Neural cell (in vitro differentiated cells): ENCODE results near the gene TCF4. TPM values are rescaled to one million over a fixed set of nuclear protein-coding genes. Genes with fewer than 3 reads are reported as not detected.

Experiments
- H2AFZ ChIP-seq: fragments of 200-600, 300-800 bp; sonication (generic), shearing (Covaris generic); 2 replicates; pipeline ENCODE4 v1.6.0; 2014; ENCODE audit warnings: low read depth, mild to moderate bottlenecking, antibody characterized with exemption, low read length, moderate library complexity
- H3F3A ChIP-seq: fragments of 200-600 bp; shearing (Covaris generic); 2 replicates; pipeline ENCODE4 v1.6.1; 2016; ENCODE audit warnings: mild to moderate bottlenecking, moderate library complexity, mixed read lengths, antibody characterized with exemption, low read length; ENCODE audit not compliant: insufficient read depth, poor library complexity, severe bottlenecking
- H3K27ac ChIP-seq: fragments of 200-600, 300-800 bp; sonication (generic), shearing (Covaris generic); 2 replicates; pipeline ENCODE4 v1.5.1; 2014; ENCODE audit warnings: mild to moderate bottlenecking, low read length, moderate library complexity
- H3K27me3 ChIP-seq: fragments of 300-800, 200-600 bp; sonication (generic), shearing (Covaris generic); 2 replicates; pipeline ENCODE4 v1.6.0; 2014; ENCODE audit warnings: mild to moderate bottlenecking, low read depth, low read length, moderate library complexity; ENCODE audit not compliant: insufficient read depth
- H3K36me3 ChIP-seq: fragments of 300-800, 200-600 bp; sonication (generic), shearing (Covaris generic); 2 replicates; pipeline ENCODE4 v1.5.1; 2014; ENCODE audit warnings: mild to moderate bottlenecking, antibody characterized with exemption, low read length, moderate library complexity; ENCODE audit not compliant: insufficient read depth
- H3K4me2 ChIP-seq: fragments of 300-800, 200-600 bp; sonication (generic), shearing (Covaris generic); 2 replicates; pipeline ENCODE4 v1.6.0; 2014; ENCODE audit warnings: mild to moderate bottlenecking, low read length
- H3K4me3 ChIP-seq: fragments of 300-800, 200-600 bp; sonication (generic), shearing (Covaris generic); 2 replicates; pipeline ENCODE4 v1.5.1; 2014; ENCODE audit warnings: mild to moderate bottlenecking, low read length, moderate library complexity
- H3K79me2 ChIP-seq: fragments of 200-600 bp; shearing (Covaris generic); replicated peaks from 2 replicates; pipeline ENCODE4 v1.6.0; 2014; ENCODE audit warnings: mild to moderate bottlenecking, low read length, moderate library complexity; ENCODE audit not compliant: insufficient read depth
- H3K9ac ChIP-seq: fragments of 300-800, 200-600 bp; sonication (generic), shearing (Covaris generic); 2 replicates; pipeline ENCODE4 v1.6.1; 2016; ENCODE audit warnings: mild to moderate bottlenecking, low read length, mixed read lengths
- H3K9me2 ChIP-seq: fragments of 200-600 bp; shearing (Covaris generic); 2 replicates; pipeline ENCODE4 v1.6.1; 2016; ENCODE audit warnings: mild to moderate bottlenecking, low read length, mixed read lengths; ENCODE audit not compliant: insufficient read depth
- H3K9me3 ChIP-seq: fragments of 200-600, 300-800 bp; sonication (generic), shearing (Covaris generic); 2 replicates; pipeline ENCODE4 v1.6.1; 2016; ENCODE audit warnings: mild to moderate bottlenecking, mixed run types, low read length, moderate library complexity, mixed read lengths
- H4K20me1 ChIP-seq: fragments of 200-600 bp; shearing (Covaris generic); 2 replicates; pipeline ENCODE4 v1.6.1; 2016; ENCODE audit warnings: mild to moderate bottlenecking, mixed run types; ENCODE audit not compliant: insufficient read depth
- EP300 ChIP-seq: fragments of 450-650 bp; conservative IDR thresholded peaks from 2 replicates; pipeline ENCODE4 v1.6.1; 2014; ENCODE audit warnings: antibody characterized with exemption, mild to moderate bottlenecking, moderate library complexity; ENCODE audit not compliant: poor library complexity, severe bottlenecking
- EZH2 ChIP-seq: fragments of 200-600, 300-800 bp; shearing (Covaris generic), sonication (generic); IDR thresholded peaks from 2 replicates; pipeline ENCODE4 v1.6.1; 2014; ENCODE audit warnings: antibody characterized with exemption, low read length, borderline replicate concordance, mild to moderate bottlenecking; ENCODE audit not compliant: insufficient read depth, poor library complexity, severe bottlenecking
- MXI1 ChIP-seq: fragments of 450-650 bp; conservative IDR thresholded peaks from 2 replicates; pipeline ENCODE4 v1.6.1; 2014; ENCODE audit warnings: antibody characterized with exemption, mild to moderate bottlenecking; ENCODE audit not compliant: poor library complexity, severe bottlenecking
- POLR2AphosphoS5 ChIP-seq: IDR thresholded peaks from 2 replicates; pipeline ENCODE4 v1.6.1; 2012
- RAD21 ChIP-seq: fragments of 450-650 bp; conservative IDR thresholded peaks from 2 replicates; pipeline ENCODE4 v1.6.1; 2014; ENCODE audit warnings: antibody characterized with exemption, mild to moderate bottlenecking, moderate library complexity
- SMC3 ChIP-seq: fragments of 450-650 bp; conservative IDR thresholded peaks from 2 replicates; pipeline ENCODE4 v1.6.1; 2014; ENCODE audit warnings: antibody characterized with exemption, mild to moderate bottlenecking, moderate library complexity; ENCODE audit not compliant: poor library complexity
- TAF1 ChIP-seq: IDR thresholded peaks from 2 replicates; pipeline ENCODE4 v1.6.1; 2012; ENCODE audit warnings: low read depth
- polyA plus RNA-seq: library from polyadenylated mRNA; depleted of rRNA; stranded (reverse); fragments of >200 nt; gene quantifications from 2 replicates; pipeline ENCODE4 v1.2.3, GENCODE V29; 2014
- TF ChIP-seq, protein P1 (sequence below): fragments of 450-650 bp; IDR thresholded peaks from 2 replicates; pipeline ENCODE4 v1.5.1; 2014; ENCODE audit warnings: antibody characterized with exemption, mild to moderate bottlenecking, moderate library complexity; ENCODE audit not compliant: poor library complexity, severe bottlenecking
- TF ChIP-seq, protein P2 (sequence below): IDR thresholded peaks from 2 replicates; pipeline ENCODE4 v1.6.1; 2012; ENCODE audit warnings: borderline replicate concordance

Gene TCF4
- polyA plus RNA-seq, 1 donor from 2014 or later: 7.0 TPM

DNA sequence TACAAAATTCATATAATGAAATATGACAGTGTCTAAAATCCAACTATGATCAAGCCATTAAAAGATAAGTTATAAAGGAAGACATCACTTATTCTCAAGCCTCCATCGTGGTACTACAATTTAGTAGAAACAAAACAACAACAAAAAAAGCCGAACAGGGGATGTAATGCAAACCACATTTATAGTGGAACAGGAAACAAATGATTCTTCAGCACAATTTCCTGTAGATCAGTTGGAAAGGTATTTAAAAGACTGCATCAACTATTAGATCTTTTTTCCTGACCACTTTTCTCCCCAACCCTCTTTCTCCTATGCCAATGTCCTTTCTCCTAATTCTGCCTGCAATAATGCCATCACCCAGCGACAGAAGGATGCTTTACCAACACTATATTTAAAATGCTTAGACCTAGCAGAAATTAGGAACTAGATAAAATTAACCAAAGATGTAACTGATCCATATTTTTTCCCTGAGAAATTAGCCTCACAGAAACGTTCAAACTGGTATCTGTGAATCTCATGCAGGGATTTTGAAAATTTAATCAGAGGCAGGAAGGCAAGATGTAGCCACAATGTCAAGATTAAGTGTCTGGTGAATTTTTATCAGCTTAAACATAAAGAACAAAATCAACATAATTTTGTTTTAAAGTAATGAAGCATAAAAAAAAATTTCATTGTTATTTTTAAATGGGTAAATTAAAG, 271.4 kb downstream of the TCF4 start:
- H3K27ac ChIP-seq: no peak overlapping the region
- no peaks in the 10 kb centered on the region for H4K20me1 ChIP-seq
- H3K4me2 ChIP-seq: no peak overlapping the region
- no peak for TF ChIP-seq POLR2AphosphoS5
- no peaks in the 10 kb centered on the region for H3F3A ChIP-seq
- no peaks in the 10 kb centered on the region for H3K9me2 ChIP-seq
- no peaks in the 10 kb centered on the region for H3K36me3 ChIP-seq
- no peak overlapping the region for H3K9ac ChIP-seq
- H3K4me3 ChIP-seq: no peak overlapping the region
- peaks cover 4% of the 10 kb centered on the region for H3K27me3 ChIP-seq
- H3K9me3 ChIP-seq: no peaks in the 10 kb centered on the region
- H2AFZ ChIP-seq: no peak overlapping the region
- H3K79me2 ChIP-seq: peaks cover 36% of the 10 kb centered on the region

DNA sequence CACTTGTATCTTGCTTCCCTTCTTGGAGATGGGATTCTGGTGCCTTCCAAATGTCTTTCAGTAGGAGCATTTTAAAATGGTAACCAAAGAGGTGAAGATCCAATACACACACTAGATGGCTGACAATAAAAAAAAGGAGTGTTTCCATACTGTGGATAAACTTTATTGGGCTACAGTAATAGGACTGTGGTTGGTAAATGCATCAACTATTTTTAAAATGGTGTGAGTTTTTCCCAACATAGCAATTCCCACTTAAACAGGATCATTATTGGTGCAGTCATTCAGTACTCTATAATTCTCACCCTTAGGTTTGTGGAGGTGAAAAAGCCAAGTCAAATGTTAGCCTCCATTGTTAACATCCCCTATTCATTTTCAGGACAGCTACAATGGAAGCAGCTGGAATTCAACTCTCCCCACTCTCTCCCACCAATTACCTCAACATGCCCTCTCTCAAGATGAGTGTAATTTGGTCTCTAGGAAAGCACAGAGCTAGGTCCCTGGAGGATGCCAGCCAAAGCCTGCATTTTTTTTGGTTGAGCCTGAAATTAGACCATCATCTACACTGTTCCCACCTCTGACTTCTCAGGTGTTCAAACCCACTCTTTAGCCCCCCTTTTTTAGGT, 273.3 kb downstream of the TCF4 start:
- H2AFZ ChIP-seq: no peak overlapping the region
- H3K9ac ChIP-seq: no peak overlapping the region
- H3K9me3 ChIP-seq: no peaks in the 10 kb centered on the region
- no peaks in the 10 kb centered on the region for H3F3A ChIP-seq
- no peak overlapping the region for H3K27ac ChIP-seq
- TF ChIP-seq SMC3 (no peak), TAF1 (no peak), EP300 (no peak), POLR2AphosphoS5 (no peak), EZH2 (no peak), RAD21 (no peak), MXI1 (no peak)
- TF ChIP-seq, protein P1, sequence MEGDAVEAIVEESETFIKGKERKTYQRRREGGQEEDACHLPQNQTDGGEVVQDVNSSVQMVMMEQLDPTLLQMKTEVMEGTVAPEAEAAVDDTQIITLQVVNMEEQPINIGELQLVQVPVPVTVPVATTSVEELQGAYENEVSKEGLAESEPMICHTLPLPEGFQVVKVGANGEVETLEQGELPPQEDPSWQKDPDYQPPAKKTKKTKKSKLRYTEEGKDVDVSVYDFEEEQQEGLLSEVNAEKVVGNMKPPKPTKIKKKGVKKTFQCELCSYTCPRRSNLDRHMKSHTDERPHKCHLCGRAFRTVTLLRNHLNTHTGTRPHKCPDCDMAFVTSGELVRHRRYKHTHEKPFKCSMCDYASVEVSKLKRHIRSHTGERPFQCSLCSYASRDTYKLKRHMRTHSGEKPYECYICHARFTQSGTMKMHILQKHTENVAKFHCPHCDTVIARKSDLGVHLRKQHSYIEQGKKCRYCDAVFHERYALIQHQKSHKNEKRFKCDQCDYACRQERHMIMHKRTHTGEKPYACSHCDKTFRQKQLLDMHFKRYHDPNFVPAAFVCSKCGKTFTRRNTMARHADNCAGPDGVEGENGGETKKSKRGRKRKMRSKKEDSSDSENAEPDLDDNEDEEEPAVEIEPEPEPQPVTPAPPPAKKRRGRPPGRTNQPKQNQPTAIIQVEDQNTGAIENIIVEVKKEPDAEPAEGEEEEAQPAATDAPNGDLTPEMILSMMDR: no peak
- TF ChIP-seq, protein P2, sequence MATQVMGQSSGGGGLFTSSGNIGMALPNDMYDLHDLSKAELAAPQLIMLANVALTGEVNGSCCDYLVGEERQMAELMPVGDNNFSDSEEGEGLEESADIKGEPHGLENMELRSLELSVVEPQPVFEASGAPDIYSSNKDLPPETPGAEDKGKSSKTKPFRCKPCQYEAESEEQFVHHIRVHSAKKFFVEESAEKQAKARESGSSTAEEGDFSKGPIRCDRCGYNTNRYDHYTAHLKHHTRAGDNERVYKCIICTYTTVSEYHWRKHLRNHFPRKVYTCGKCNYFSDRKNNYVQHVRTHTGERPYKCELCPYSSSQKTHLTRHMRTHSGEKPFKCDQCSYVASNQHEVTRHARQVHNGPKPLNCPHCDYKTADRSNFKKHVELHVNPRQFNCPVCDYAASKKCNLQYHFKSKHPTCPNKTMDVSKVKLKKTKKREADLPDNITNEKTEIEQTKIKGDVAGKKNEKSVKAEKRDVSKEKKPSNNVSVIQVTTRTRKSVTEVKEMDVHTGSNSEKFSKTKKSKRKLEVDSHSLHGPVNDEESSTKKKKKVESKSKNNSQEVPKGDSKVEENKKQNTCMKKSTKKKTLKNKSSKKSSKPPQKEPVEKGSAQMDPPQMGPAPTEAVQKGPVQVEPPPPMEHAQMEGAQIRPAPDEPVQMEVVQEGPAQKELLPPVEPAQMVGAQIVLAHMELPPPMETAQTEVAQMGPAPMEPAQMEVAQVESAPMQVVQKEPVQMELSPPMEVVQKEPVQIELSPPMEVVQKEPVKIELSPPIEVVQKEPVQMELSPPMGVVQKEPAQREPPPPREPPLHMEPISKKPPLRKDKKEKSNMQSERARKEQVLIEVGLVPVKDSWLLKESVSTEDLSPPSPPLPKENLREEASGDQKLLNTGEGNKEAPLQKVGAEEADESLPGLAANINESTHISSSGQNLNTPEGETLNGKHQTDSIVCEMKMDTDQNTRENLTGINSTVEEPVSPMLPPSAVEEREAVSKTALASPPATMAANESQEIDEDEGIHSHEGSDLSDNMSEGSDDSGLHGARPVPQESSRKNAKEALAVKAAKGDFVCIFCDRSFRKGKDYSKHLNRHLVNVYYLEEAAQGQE: no peak
- H3K79me2 ChIP-seq: peaks cover 34% of the 10 kb centered on the region
- H3K4me3 ChIP-seq: no peak overlapping the region
- H3K27me3 ChIP-seq: no peaks in the 10 kb centered on the region
- H4K20me1 ChIP-seq: no peaks in the 10 kb centered on the region
- no peaks in the 10 kb centered on the region for H3K36me3 ChIP-seq
- no peak overlapping the region for H3K4me2 ChIP-seq
- no peaks in the 10 kb centered on the region for H3K9me2 ChIP-seq
